Stimulated activated CD4-positive, alpha-beta T cell treated with anti-CD3 and anti-CD28 coated beads, TNF-alpha, amount 100 ng/mL, for 48 hours (primary cell): ENCODE results near the gene KIFC1.
A peak's percentile ranks its signal among the peaks of the same experiment; 100 is the strongest.

Experiments used
- DNase-seq, 3 donors: peaks; one replicate each; pipeline ENCODE4 v3.0.0-alpha.2; 2020; ENCODE audit warnings: low read depth in 3 of 3

Gene KIFC1

GRCh38 chr6:33426590-33427511, 35.2 kb downstream of the KIFC1 start:
- DNase-seq = no peak

- no peak for DNase-seq
Observed at GRCh38 chr6:33427585-33428223, 36.1 kb downstream of the KIFC1 start.

GRCh38 chr6:33428224-33428965, 36.8 kb downstream of the KIFC1 start:
- DNase-seq = no peak

- no peak for DNase-seq
Observed at GRCh38 chr6:33428966-33429749, 37.5 kb downstream of the KIFC1 start.

GRCh38 chr6:33429750-33430052, 38.1 kb downstream of the KIFC1 start:
- no peak for DNase-seq

GRCh38 chr6:33430334-33430733, 38.7 kb downstream of the KIFC1 start:
- DNase-seq = no peak

- DNase-seq = peak in 1 of 3 donors; percentile 66
Observed at GRCh38 chr6:33430991-33431879, 39.6 kb downstream of the KIFC1 start.

GRCh38 chr6:33431880-33432541, 40.4 kb downstream of the KIFC1 start:
- no peak for DNase-seq

GRCh38 chr6:33432546-33432945, 40.9 kb downstream of the KIFC1 start:
- DNase-seq = no peak

GRCh38 chr6:33433001-33433543, 41.4 kb downstream of the KIFC1 start:
- no peak for DNase-seq

- DNase-seq = no peak
Observed at GRCh38 chr6:33433544-33434191, 42.0 kb downstream of the KIFC1 start.

GRCh38 chr6:33434961-33435360, 43.3 kb downstream of the KIFC1 start:
- DNase-seq = no peak

- no peak for DNase-seq
Observed at GRCh38 chr6:33437666-33438065, 46.0 kb downstream of the KIFC1 start.

GRCh38 chr6:33438978-33439594, 47.5 kb downstream of the KIFC1 start:
- no peak for DNase-seq

GRCh38 chr6:33439956-33440648, 48.5 kb downstream of the KIFC1 start:
- no peak for DNase-seq

GRCh38 chr6:33440649-33441309, 49.2 kb downstream of the KIFC1 start:
- no peak for DNase-seq

GRCh38 chr6:33441457-33441856, 49.8 kb downstream of the KIFC1 start:
- DNase-seq = no peak

- no peak for DNase-seq
Observed at GRCh38 chr6:33442283-33442682, 50.7 kb downstream of the KIFC1 start.
